Measurements from ENCODE around the gene C21orf91. TPM values are rescaled to one million over a fixed set of nuclear protein-coding genes. Genes with fewer than 3 reads are reported as not detected.

C21orf91 gene
- polyA plus RNA-seq, 3 donors = 4.6 to 22.3 (median 18.9) TPM

DNA sequence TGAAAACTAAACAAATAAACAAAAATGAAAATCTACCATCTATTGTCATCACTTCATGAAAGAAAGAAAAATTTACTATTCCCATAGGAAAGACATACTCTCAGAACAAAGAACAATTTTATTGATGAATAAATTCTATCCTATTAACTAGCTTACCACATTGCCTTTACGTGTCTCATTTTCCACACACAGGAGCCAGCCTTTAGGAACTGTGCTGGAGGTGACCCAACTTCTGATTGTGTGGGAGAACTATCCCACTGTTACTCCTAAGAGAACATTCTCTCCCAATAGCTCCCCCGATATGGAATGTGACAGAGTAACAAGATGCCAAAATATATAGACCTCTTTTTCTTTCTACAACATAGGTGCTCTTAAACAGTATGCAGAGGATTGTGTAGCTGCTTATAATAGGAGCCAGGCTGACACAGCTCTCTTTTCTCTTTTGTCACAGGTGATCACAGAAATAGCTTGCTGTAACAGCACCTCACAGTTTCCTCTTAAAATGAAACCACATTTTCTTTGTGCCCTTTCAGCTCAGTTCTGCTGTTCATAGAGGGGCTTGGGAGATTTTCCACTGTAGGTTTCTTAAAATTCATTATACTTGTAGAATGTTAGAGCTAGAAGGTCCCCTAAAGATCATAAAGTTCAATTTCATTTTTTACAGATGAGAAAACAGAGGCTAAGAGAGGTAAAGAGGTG is 35.5 kb downstream of the C21orf91 start:
- TF ChIP-seq, protein P1, sequence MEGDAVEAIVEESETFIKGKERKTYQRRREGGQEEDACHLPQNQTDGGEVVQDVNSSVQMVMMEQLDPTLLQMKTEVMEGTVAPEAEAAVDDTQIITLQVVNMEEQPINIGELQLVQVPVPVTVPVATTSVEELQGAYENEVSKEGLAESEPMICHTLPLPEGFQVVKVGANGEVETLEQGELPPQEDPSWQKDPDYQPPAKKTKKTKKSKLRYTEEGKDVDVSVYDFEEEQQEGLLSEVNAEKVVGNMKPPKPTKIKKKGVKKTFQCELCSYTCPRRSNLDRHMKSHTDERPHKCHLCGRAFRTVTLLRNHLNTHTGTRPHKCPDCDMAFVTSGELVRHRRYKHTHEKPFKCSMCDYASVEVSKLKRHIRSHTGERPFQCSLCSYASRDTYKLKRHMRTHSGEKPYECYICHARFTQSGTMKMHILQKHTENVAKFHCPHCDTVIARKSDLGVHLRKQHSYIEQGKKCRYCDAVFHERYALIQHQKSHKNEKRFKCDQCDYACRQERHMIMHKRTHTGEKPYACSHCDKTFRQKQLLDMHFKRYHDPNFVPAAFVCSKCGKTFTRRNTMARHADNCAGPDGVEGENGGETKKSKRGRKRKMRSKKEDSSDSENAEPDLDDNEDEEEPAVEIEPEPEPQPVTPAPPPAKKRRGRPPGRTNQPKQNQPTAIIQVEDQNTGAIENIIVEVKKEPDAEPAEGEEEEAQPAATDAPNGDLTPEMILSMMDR (IDR thresholded peaks at IDR 0.05) = no peak
- Histone ChIP-seq H3K79me2 (ENCODE audit: insufficient read depth, low read length) (no peaks in the 10 kb centered on the region), H3K9me3 (replicated peaks in 1 of 2; ENCODE audit: control insufficient read depth in 1 of 2, insufficient read depth in 1 of 2, low read length in 2 of 2) (no peaks in the 10 kb centered on the region), H3K27ac (ENCODE audit: low read depth in 1 of 2, low read length in 2 of 2) (peak overlapping the region; percentile 11 to 87), H4K20me1 (ENCODE audit: insufficient read depth, low read length) (no peaks in the 10 kb centered on the region), H3K4me2 (replicated peaks; ENCODE audit: extremely low read depth, low read length, poor library complexity, severe bottlenecking) (peak overlapping the region; percentile 68), H3K4me1 (ENCODE audit: control insufficient read depth in 1 of 2, insufficient read depth in 2 of 2, low read length in 2 of 2) (peaks cover 94 to 100% of the 10 kb centered on the region in 2 donors), H2AFZ (ENCODE audit: insufficient read depth, low read depth, low read length, poor library complexity, severe bottlenecking) (no peak overlapping the region), H3K9ac (ENCODE audit: insufficient read depth, low read length, poor library complexity, severe bottlenecking) (peak overlapping the region; percentile 27), H3K36me3 (replicated peaks in 1 of 2; ENCODE audit: control insufficient read depth in 1 of 2, insufficient read depth in 2 of 2, low read length in 2 of 2) (no peaks in the 10 kb centered on the region), H3K27me3 (ENCODE audit: control insufficient read depth in 2 of 2, insufficient read depth in 2 of 2, low read length in 2 of 2) (no peaks in the 10 kb centered on the region), H3K4me3 (replicated peaks in 1 of 3; ENCODE audit: low read depth in 2 of 3, low read length in 3 of 3) (peak overlapping the region; percentile 5 to 67 (median 40))
- intact Hi-C loops (cut with micrococcal nuclease) = loop anchor here in 1 of 2 donors (5.0 to 10.0 kb wide), 2 partner anchors 34 to 169 kb away; partner anchors contain the start of genes BTG3 and C21orf91
- WGBS (ENCODE audit: insufficient coverage) = no CpG with 5 or more reads among the region's 2 CpGs
- Mint-ChIP-seq H3K36me3 (peaks cover 20 to 21% of the 10 kb centered on the region in 2 donors), H3K4me1 (peaks cover 96% of the 10 kb centered on the region), H3K27ac (peak overlapping the region; percentile 78 to 89 (median 86)), H3K4me3 (peak overlapping the region; percentile 65 to 82), H3K9me3 (no peaks in the 10 kb centered on the region), H3K27me3 (ENCODE audit: low read depth in 3 of 3) (peaks cover 0 to 6% (median 1%) of the 10 kb centered on the region in 3 donors)
- DNase-seq = peak in 2 of 3 donors; percentile 33 to 43

GRCh38 chr21:17783003-17783402 is 36.2 kb downstream of the C21orf91 start:
- no peaks in the 10 kb centered on the region for H4K20me1 ChIP-seq (ENCODE audit: insufficient read depth, low read length)
- no peak overlapping the region for H2AFZ ChIP-seq (ENCODE audit: insufficient read depth, low read depth, low read length, poor library complexity, severe bottlenecking)
- H3K79me2 ChIP-seq (ENCODE audit: insufficient read depth, low read length) = no peaks in the 10 kb centered on the region
- no peaks in the 10 kb centered on the region for H3K36me3 ChIP-seq (replicated peaks in 1 of 2; ENCODE audit: control insufficient read depth in 1 of 2, insufficient read depth in 2 of 2, low read length in 2 of 2)
- Mint-ChIP-seq H3K27me3 (ENCODE audit: low read depth in 3 of 3) (peaks cover 0 to 6% (median 0%) of the 10 kb centered on the region in 3 donors), H3K4me3 (no peak overlapping the region), H3K27ac (peak overlapping the region in 5 of 7 donors; percentile 31 to 89 (median 86)), H3K9me3 (no peaks in the 10 kb centered on the region), H3K36me3 (peaks cover 15 to 17% of the 10 kb centered on the region in 2 donors), H3K4me1 (peaks cover 91% of the 10 kb centered on the region)
- no peak for DNase-seq
- H3K4me2 ChIP-seq (replicated peaks; ENCODE audit: extremely low read depth, low read length, poor library complexity, severe bottlenecking) = peak overlapping the region; percentile 68
- intact Hi-C loops (cut with micrococcal nuclease) = loop anchor here in 1 of 2 donors (5.0 to 10.0 kb wide), 2 partner anchors 34 to 168 kb away; partner anchors contain the start of genes BTG3 and C21orf91
- H3K4me3 ChIP-seq (replicated peaks in 1 of 3; ENCODE audit: low read depth in 2 of 3, low read length in 3 of 3) = peak overlapping the region in 1 of 3 experiments; percentile 67
- peak overlapping the region; percentile 11 to 87 for H3K27ac ChIP-seq (ENCODE audit: low read depth in 1 of 2, low read length in 2 of 2)
- WGBS (ENCODE audit: insufficient coverage) = 93% methylated on average over 2 of the region's 3 CpGs
- H3K9ac ChIP-seq (ENCODE audit: insufficient read depth, low read length, poor library complexity, severe bottlenecking) = no peak overlapping the region
- TF ChIP-seq, protein P1 (IDR thresholded peaks at IDR 0.05) = no peak
- peaks cover 90 to 94% of the 10 kb centered on the region in 2 donors for H3K4me1 ChIP-seq (ENCODE audit: control insufficient read depth in 1 of 2, insufficient read depth in 2 of 2, low read length in 2 of 2)
- H3K27me3 ChIP-seq (ENCODE audit: control insufficient read depth in 2 of 2, insufficient read depth in 2 of 2, low read length in 2 of 2) = no peaks in the 10 kb centered on the region
- H3K9me3 ChIP-seq (replicated peaks in 1 of 2; ENCODE audit: control insufficient read depth in 1 of 2, insufficient read depth in 1 of 2, low read length in 2 of 2) = no peaks in the 10 kb centered on the region

All from CD14-positive monocyte (primary cell).